Uterus (tissue), 4 donors: ENCODE data around the gene OBP2A. TPM values are rescaled to one million over a fixed set of nuclear protein-coding genes. Genes with fewer than 3 reads are reported as not detected.

Source experiments
- DNase-seq, 2 donors: peaks; one replicate each; pipeline ENCODE4 v3.0.0-alpha.2; 2019 to 2020
- H3K27ac ChIP-seq, 2 donors: fragments of 200-600 bp; sonication (generic); 1 replicate in 1 of 2; 2 replicates in 1 of 2; pipeline ENCODE4 v1.5.1; 2016 to 2018
- H3K27me3 ChIP-seq, 2 donors: fragments of 200-600 bp; sonication (generic); one replicate each; pipeline ENCODE4 v1.5.1; 2018 to 2019; ENCODE audit warnings: control low read depth in 1 of 2
- H3K36me3 ChIP-seq, 2 donors: fragments of 200-600 bp; sonication (generic); one replicate each; pipeline ENCODE4 v1.5.1; 2019; ENCODE audit warnings: control low read depth in 1 of 2
- H3K4me1 ChIP-seq, 2 donors: fragments of 200-600 bp; sonication (generic); one replicate each; pipeline ENCODE4 v1.5.1; 2018 to 2019; ENCODE audit warnings: control low read depth in 1 of 2
- H3K4me3 ChIP-seq, 2 donors: fragments of 200-600 bp; sonication (generic); 1 replicate in 1 of 2; 2 replicates in 1 of 2; pipeline ENCODE4 v1.5.1; 2018 to 2019; ENCODE audit warnings: mild to moderate bottlenecking in 1 of 2
- H3K9me3 ChIP-seq, 2 donors: fragments of 200-600 bp; sonication (generic); one replicate each; pipeline ENCODE4 v1.5.1; 2019; ENCODE audit warnings: control low read depth in 1 of 2
- POLR2A ChIP-seq, 2 donors: fragments of 450-650 bp; IDR thresholded peaks; one replicate each; pipeline ENCODE4 v1.6.1; 2016; ENCODE audit warnings: antibody characterized with exemption in 2 of 2, mild to moderate bottlenecking in 1 of 2, moderate library complexity in 1 of 2
- intact Hi-C: fragments of 100-400 bp; cut with DNase I; formaldehyde crosslinking; loops from one replicate; pipeline ENCODE4 v1.15.1; 2023; ENCODE audit warnings: low total_unique reads
- total RNA-seq, 4 donors: library from RNA; depleted of rRNA in 3 of 4; stranded (reverse); fragments of >200 nt in 3 of 4; gene quantifications; one replicate each; pipeline versions ENCODE4 v1.1.0 to v1.2.4, GENCODE V29; 2014 to 2023
- TF ChIP-seq, protein P1 (sequence below), 4 experiments: fragments of 200-600 bp in 2 of 4; fragments of 450-650 bp in 2 of 4; sonication (generic) in 2 of 4; IDR thresholded peaks; one replicate each; pipeline ENCODE4 v1.5.1; 2016 to 2019; ENCODE audit warnings: antibody characterized with exemption in 4 of 4, mild to moderate bottlenecking in 2 of 4, moderate library complexity in 1 of 4
- donor health status: DM: yes; HTN: yes; CAD: no.

OBP2A gene
- total RNA-seq, 4 donors from 2014 or later, result not detected

DNA sequence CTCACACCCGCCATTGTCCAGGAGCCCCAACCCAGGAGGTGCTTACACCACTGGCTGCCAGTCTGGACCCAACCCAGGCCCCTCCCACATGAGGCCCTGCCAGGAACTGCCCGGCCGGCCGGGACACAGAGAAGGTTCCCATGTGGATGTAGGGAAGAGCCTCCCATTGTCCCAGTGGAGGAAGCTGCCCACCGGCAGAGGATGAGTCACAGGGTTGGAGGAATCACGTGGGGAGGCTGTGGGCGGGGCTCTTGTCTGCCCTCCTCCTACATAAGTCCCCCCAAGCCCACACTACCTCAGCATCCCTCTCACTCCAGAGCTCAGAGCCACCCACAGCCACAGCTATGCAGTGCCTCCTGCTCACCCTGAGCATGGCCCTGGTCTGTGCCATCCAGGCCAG, 41.7 kb downstream of the OBP2A start:
- no peak for DNase-seq
- intact Hi-C loops, result no loop called here
- H3K36me3 ChIP-seq, result no peaks in the 10 kb centered on the region
- TF ChIP-seq, protein P1, sequence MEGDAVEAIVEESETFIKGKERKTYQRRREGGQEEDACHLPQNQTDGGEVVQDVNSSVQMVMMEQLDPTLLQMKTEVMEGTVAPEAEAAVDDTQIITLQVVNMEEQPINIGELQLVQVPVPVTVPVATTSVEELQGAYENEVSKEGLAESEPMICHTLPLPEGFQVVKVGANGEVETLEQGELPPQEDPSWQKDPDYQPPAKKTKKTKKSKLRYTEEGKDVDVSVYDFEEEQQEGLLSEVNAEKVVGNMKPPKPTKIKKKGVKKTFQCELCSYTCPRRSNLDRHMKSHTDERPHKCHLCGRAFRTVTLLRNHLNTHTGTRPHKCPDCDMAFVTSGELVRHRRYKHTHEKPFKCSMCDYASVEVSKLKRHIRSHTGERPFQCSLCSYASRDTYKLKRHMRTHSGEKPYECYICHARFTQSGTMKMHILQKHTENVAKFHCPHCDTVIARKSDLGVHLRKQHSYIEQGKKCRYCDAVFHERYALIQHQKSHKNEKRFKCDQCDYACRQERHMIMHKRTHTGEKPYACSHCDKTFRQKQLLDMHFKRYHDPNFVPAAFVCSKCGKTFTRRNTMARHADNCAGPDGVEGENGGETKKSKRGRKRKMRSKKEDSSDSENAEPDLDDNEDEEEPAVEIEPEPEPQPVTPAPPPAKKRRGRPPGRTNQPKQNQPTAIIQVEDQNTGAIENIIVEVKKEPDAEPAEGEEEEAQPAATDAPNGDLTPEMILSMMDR (IDR thresholded peaks at IDR 0.05), result no peak
- no peak for TF ChIP-seq POLR2A (IDR thresholded peaks at IDR 0.05)
- no peak overlapping the region for H3K4me3 ChIP-seq
- no peaks in the 10 kb centered on the region for H3K27me3 ChIP-seq
- no peaks in the 10 kb centered on the region for H3K4me1 ChIP-seq
- H3K9me3 ChIP-seq, result no peaks in the 10 kb centered on the region
- no peak overlapping the region for H3K27ac ChIP-seq

DNA sequence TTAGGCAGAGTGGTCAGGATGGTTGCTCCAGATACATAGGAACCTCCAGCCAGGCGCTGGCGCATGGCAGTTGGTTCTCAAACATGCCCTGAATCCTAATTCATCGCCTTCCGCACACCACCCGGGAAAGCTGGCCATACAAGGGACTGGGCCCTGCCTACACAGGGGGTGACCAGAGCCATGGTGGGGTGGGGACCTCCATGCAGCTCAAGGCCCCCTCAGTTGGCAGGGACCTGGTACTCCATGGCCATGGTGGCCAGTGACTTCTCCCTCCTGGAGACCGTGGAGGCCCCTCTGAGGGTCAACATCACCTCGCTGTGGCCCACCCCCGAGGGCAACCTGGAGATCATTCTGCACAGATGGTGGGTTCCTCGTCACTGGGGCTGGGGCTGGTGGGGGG, 42.4 kb downstream of the OBP2A start:
- H3K4me3 ChIP-seq, result no peak overlapping the region
- intact Hi-C loops, result no loop called here
- no peak for TF ChIP-seq POLR2A (IDR thresholded peaks at IDR 0.05)
- TF ChIP-seq, protein P1 (IDR thresholded peaks at IDR 0.05), result no peak
- no peaks in the 10 kb centered on the region for H3K9me3 ChIP-seq
- H3K36me3 ChIP-seq, result no peaks in the 10 kb centered on the region
- no peak for DNase-seq
- H3K27me3 ChIP-seq, result no peaks in the 10 kb centered on the region
- H3K27ac ChIP-seq, result no peak overlapping the region
- H3K4me1 ChIP-seq, result no peaks in the 10 kb centered on the region

DNA sequence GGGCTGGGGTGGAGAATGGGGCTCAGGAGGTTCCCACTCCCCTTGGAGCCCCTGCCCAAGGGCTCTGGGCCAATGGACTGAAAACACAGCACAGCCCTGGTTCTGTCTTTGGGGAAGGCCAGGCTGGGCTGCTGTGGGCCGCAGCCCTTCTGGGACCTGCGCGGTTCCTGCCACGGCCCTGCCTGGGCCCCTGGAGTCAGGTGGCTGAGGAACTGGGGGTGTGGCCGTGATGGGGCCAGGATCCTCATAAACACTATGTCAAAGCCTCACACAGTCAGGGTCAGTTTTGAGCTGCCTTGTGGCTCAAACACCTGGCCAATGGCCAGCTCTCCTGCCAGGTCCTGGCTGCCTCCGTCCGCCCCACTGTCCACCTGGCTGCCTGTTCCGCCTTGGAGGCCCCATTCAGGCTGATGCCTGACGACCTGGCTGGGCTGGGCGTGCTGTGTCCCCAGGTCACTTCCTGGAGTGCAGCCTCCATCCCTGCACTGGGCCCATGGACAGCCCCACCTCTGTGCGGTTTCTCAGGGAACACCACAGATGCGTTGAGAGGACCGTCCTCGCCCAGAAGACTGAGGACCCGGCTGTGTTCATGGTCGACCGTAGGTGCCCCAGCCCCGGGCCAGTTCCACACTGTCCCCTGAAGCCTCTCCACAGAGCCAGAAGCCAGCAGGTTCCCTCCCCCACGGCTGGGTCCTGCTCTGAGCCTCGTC, 43.1 kb downstream of the OBP2A start:
- TF ChIP-seq POLR2A (IDR thresholded peaks at IDR 0.05), result no peak
- TF ChIP-seq, protein P1 (IDR thresholded peaks at IDR 0.05), result no peak
- H3K27me3 ChIP-seq, result no peaks in the 10 kb centered on the region
- no peaks in the 10 kb centered on the region for H3K9me3 ChIP-seq

DNA sequence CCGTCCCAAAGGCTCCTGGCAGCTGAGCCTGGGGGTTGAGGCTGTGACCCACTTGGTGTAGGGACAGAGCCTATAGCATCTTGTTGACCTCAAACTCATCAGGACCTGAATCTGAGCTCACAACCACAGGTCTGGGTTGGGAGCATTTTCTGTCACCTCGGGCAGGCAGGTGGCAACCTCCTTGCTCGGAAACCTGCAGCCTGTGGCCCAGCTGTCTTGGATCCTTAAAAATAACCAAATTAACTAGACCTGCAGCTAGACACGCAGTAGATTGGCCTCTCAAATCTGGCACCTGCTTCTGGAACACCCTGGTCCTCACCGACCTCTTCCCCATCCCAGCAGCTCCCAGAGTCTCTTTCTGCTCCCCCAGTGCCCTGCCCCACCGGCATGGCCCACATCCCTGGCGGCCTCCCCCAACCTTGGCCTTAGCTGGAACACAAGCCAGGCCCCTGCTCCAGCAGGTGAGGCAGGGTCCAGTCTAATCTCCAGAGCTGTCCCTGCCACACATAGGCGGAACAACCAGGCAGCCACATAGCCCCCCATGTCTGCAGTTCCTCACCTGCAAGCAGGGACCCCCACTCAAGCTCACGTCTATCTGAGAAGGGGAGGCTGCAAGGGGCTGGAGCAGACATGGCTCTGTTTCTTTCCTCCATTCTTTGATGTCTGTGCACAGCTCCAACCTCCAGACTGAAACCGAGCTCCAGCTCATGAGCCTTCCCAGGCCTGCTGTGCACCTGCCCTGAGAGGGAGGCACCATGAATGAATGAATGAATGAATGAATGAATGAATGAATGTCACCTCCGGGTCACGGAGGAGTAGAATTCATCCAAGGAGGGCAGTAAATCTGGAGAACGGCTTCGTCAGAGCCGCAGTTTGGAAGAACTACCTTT, 43.9 kb downstream of the OBP2A start:
- intact Hi-C loops, result no loop called here
- TF ChIP-seq POLR2A (IDR thresholded peaks at IDR 0.05), result no peak
- TF ChIP-seq, protein P1 (IDR thresholded peaks at IDR 0.05), result no peak

More for the DNA sequence above, 43.1 kb downstream of the OBP2A start:
- H3K4me1 ChIP-seq, result no peaks in the 10 kb centered on the region
- no peaks in the 10 kb centered on the region for H3K36me3 ChIP-seq
- no peak overlapping the region for H3K4me3 ChIP-seq
- intact Hi-C loops, result no loop called here
- no peak overlapping the region for H3K27ac ChIP-seq
- no peak for DNase-seq

More for the DNA sequence above, 43.9 kb downstream of the OBP2A start:
- H3K4me3 ChIP-seq, result no peak overlapping the region
- DNase-seq, result no peak
- H3K27ac ChIP-seq, result no peak overlapping the region
- H3K36me3 ChIP-seq, result no peaks in the 10 kb centered on the region
- H3K9me3 ChIP-seq, result no peaks in the 10 kb centered on the region
- H3K4me1 ChIP-seq, result no peaks in the 10 kb centered on the region
- H3K27me3 ChIP-seq, result no peaks in the 10 kb centered on the region
